Spleen (tissue), 11 donors: ENCODE measurements around the gene TEKT2. TPM values are rescaled to one million over a fixed set of nuclear protein-coding genes. Genes with fewer than 3 reads are reported as not detected.

Source experiments
- DNase-seq: peaks from one replicate; pipeline ENCODE4 v3.0.0-alpha.2; 2020
- H3K27ac ChIP-seq, 8 donors: fragments of 200-600 bp; sonication (generic) in 7 of 8; 1 replicate in 4 of 8; 2 replicates in 4 of 8; pipeline versions ENCODE4 v1.5.0 to v1.8.0; 2016 to 2021; ENCODE audit warnings: inconsistent platforms in 4 of 8, mild to moderate bottlenecking in 4 of 8, moderate library complexity in 1 of 8
- H3K27me3 ChIP-seq, 7 donors: fragments of 200-600 bp; sonication (generic) in 6 of 7; replicated peaks in 1 of 7; 1 replicate in 4 of 7; 2 replicates in 3 of 7; pipeline versions ENCODE4 v1.5.0 to v1.8.0; 2016 to 2021; ENCODE audit warnings: inconsistent platforms in 3 of 7, mild to moderate bottlenecking in 1 of 7
- H3K36me3 ChIP-seq, 6 donors: fragments of 200-600 bp; sonication (generic) in 5 of 6; 1 replicate in 4 of 6; 2 replicates in 2 of 6; pipeline versions ENCODE4 v1.5.0 to v1.8.0; 2016 to 2021; ENCODE audit warnings: inconsistent platforms in 2 of 6
- H3K4me1 ChIP-seq, 6 donors: fragments of 200-600 bp; sonication (generic) in 5 of 6; 1 replicate in 3 of 6; 2 replicates in 3 of 6; pipeline versions ENCODE4 v1.5.0 to v1.8.0; 2016 to 2021; ENCODE audit warnings: inconsistent platforms in 3 of 6
- H3K4me3 ChIP-seq, 8 donors: fragments of 200-600 bp; sonication (generic) in 7 of 8; 1 replicate in 4 of 8; 2 replicates in 4 of 8; pipeline versions ENCODE4 v1.5.0 to v1.8.0; 2016 to 2021; ENCODE audit warnings: inconsistent platforms in 4 of 8, mild to moderate bottlenecking in 4 of 8, moderate library complexity in 2 of 8
- H3K9me3 ChIP-seq, 8 donors: fragments of 200-600 bp; sonication (generic) in 7 of 8; 1 replicate in 4 of 8; 2 replicates in 4 of 8; pipeline versions ENCODE4 v1.5.0 to v1.8.0; 2016 to 2021; ENCODE audit warnings: inconsistent platforms in 4 of 8
- CTCF ChIP-seq, 11 experiments: fragments of 200-600 bp in 7 of 11; fragments of 450-650 bp in 4 of 11; sonication (generic) in 4 of 11; IDR thresholded peaks in 8 of 11; conservative IDR thresholded peaks in 3 of 11; 1 replicate in 7 of 11; 2 replicates in 4 of 11; pipeline versions ENCODE4 v1.4.0 to v1.8.0; 2016 to 2021; ENCODE audit warnings: antibody characterized with exemption in 11 of 11, inconsistent platforms in 4 of 11, mild to moderate bottlenecking in 1 of 11
- POLR2A ChIP-seq, 3 donors: fragments of 450-650 bp; IDR thresholded peaks; one replicate each; pipeline ENCODE4 v1.5.1; 2017; ENCODE audit warnings: antibody characterized with exemption in 3 of 3, mild to moderate bottlenecking in 1 of 3
- POLR2AphosphoS5 ChIP-seq, 3 donors: sonication (generic); formaldehyde crosslinking; IDR thresholded peaks; one replicate each; pipeline ENCODE4 v1.5.1; 2017; ENCODE audit warnings: antibody characterized with exemption in 3 of 3
- WGBS, 5 donors: extraction: QIAGEN DNeasy Blood & Tissue Kit in 3 of 5; methylation state at CpG; one replicate each; pipeline versions ENCODE4 v1.1.5 to v1.1.7; 2013 to 2018; 5-methylcytosine and 5-hydroxymethylcytosine counted together
- intact Hi-C: fragments of 100-400 bp; cut with DNase I; formaldehyde crosslinking; loops from one replicate; pipeline ENCODE4 v1.15.0; 2023; ENCODE audit warnings: low total_unique reads
- polyA plus RNA-seq, 3 donors: library from polyadenylated mRNA; stranded (reverse); fragments of 200-250 nt; gene quantifications; one replicate each; pipeline ENCODE4 v1.2.1, GENCODE V29; 2013
- total RNA-seq, 7 donors: library from RNA; depleted of rRNA in 3 of 7; stranded (reverse); fragments of >200 nt in 3 of 7; fragmentation: NEBNext Ultra II Directional in 4 of 7; extraction: Animal tissue kit (Norgen Biotek cat#: 25700) in 4 of 7; gene quantifications; one replicate each; pipeline versions ENCODE4 v1.1.0 to v1.2.1, GENCODE V29; 2016 to 2021
- donor health status: healthy with polysubstance abuse.
- donor health status: DM: no; HTN: no; CAD: no; lungs with moderate emphysema.
- donor health status: DM: no; HTN: no; CAD: no.
- donor health status: Bipolar disorder and iron deficiency.
- donor health status: healthy.
- donor health status: DM: no; HTN: no; CAD: no.
- donor health status: DM: yes; HTN: yes; CAD: no.

TEKT2 gene
- total and polyA plus RNA-seq, 10 donors, result 0.33 TPM; not detected in 9

DNA sequence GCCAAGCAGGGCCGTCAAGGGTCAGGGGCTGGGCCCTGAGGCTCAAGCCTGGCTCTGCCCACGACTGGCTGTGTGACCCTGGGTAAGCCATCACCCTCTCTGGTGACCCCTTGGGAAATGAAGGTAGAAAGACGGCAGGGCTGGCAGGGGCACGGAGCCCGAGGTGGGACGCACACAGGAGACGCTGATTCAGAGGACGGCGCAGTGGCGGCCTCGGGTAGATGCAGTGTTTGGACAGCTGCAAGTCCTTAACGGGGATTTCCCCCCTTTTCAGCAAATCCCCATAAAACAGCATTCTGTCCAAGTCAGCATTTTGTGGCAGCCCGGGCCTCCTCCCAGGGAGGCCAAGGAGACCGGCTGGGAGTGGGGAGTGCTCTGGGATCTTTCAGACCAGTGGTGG, 24.4 kb downstream of the TEKT2 start:
- intact Hi-C loops, result no loop called here
- Histone ChIP-seq H3K27me3 (no peaks in the 10 kb centered on the region), H3K27ac (no peak overlapping the region), H3K9me3 (no peaks in the 10 kb centered on the region), H3K4me1 (peaks cover 0 to 18% (median 3%) of the 10 kb centered on the region in 6 donors), H3K36me3 (no peaks in the 10 kb centered on the region), H3K4me3 (no peak overlapping the region)
- TF ChIP-seq CTCF (IDR thresholded peaks at IDR 0.05 in 8 of 11, conservative IDR thresholded peaks at IDR 0.05 in 3 of 11) (no peak), POLR2AphosphoS5 (IDR thresholded peaks at IDR 0.05) (no peak), POLR2A (IDR thresholded peaks at IDR 0.05) (no peak)
- 82 to 95% (median 86%) methylated on average over 12 to 14 of the region's 14 CpGs for WGBS, 5 donors
- DNase-seq, result no peak

DNA sequence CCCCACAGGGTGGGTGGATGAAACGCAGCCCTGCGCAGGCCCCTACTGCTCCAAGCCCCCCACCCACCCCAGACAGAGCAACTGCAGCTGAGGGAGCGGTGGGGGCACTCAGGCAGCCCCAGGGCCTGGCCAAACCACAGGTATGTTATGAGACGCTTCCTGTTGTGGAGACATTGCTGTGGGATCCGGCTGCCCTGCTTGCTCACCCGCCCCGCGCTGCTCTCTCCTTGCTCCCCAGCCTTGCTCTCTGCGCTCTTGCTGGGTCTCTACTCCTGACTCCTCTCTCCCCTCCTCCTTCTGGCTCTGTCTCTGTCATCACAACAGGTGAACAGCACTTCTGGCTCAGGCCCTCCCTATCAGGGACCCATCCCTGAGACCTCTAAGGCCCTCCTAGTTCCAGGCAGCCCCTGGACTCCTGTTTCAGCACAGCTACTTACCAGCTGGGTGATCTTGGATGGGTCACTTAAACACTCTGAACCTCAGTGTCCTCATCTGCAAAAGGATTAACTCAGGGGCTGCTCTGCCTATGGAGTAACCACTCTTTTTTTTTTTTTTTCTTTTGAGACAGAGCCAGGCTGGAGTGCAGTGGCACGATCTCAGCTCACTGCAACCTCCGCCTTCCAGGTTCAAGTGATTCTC, 25.3 kb downstream of the TEKT2 start:
- 48 to 63% (median 51%) methylated on average over 7 to 11 of the region's 11 CpGs for WGBS, 5 donors

DNA sequence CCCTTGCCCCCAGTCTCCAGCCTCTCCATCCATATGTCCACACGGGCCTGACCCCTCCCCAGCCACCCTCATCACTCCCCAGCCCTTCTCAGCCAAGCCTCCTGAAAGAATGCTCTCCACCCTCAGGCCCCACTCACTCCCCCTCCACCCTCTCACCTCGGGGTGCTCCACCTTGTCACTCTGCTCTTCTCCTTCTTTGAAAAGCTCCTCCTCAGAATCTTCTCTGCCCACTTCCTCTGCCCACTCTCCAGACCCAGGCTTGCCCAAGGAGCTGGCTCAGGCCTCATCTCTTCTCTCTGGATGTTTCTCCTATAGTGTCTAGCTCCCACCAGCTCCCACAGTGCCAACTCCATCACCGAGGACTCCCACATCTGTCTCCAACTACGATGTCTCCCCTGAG, 27.3 kb downstream of the TEKT2 start:
- no peaks in the 10 kb centered on the region for H3K27me3 ChIP-seq
- no peak overlapping the region for H3K4me3 ChIP-seq
- H3K27ac ChIP-seq, result no peak overlapping the region
- intact Hi-C loops, result no loop called here
- no peaks in the 10 kb centered on the region for H3K9me3 ChIP-seq
- DNase-seq, result no peak
- no peaks in the 10 kb centered on the region for H3K36me3 ChIP-seq
- WGBS, 5 donors, result 61 to 81% (median 73%) methylated on average over 4 of the region's 4 CpGs
- peaks cover 0 to 30% (median 7%) of the 10 kb centered on the region in 6 donors for H3K4me1 ChIP-seq
- TF ChIP-seq POLR2AphosphoS5 (IDR thresholded peaks at IDR 0.05) (no peak), POLR2A (IDR thresholded peaks at IDR 0.05) (no peak), CTCF (IDR thresholded peaks at IDR 0.05 in 8 of 11, conservative IDR thresholded peaks at IDR 0.05 in 3 of 11) (no peak)

More for the DNA sequence above, 25.3 kb downstream of the TEKT2 start:
- Histone ChIP-seq H3K27me3 (no peaks in the 10 kb centered on the region), H3K4me1 (peaks cover 0 to 18% (median 3%) of the 10 kb centered on the region in 6 donors), H3K9me3 (no peaks in the 10 kb centered on the region), H3K4me3 (no peak overlapping the region), H3K27ac (peak overlapping the region in 1 of 8 donors; percentile 21), H3K36me3 (no peaks in the 10 kb centered on the region)
- no peak for TF ChIP-seq CTCF (IDR thresholded peaks at IDR 0.05 in 8 of 11, conservative IDR thresholded peaks at IDR 0.05 in 3 of 11)
- intact Hi-C loops, result no loop called here
- no peak for DNase-seq

GRCh38 chr1:36112823-36113222, 28.9 kb downstream of the TEKT2 start:
- H3K27me3 ChIP-seq, result no peaks in the 10 kb centered on the region
- H3K36me3 ChIP-seq, result no peaks in the 10 kb centered on the region
- peaks cover 0 to 35% (median 9%) of the 10 kb centered on the region in 6 donors for H3K4me1 ChIP-seq
- no peak for DNase-seq
- no peak overlapping the region for H3K4me3 ChIP-seq
- WGBS, 5 donors, result 87 to 96% (median 92%) methylated on average over 9 of the region's 9 CpGs
- intact Hi-C loops, result no loop called here
- TF ChIP-seq CTCF (IDR thresholded peaks at IDR 0.05 in 8 of 11, conservative IDR thresholded peaks at IDR 0.05 in 3 of 11), result no peak
- TF ChIP-seq POLR2AphosphoS5 (IDR thresholded peaks at IDR 0.05), result no peak
- TF ChIP-seq POLR2A (IDR thresholded peaks at IDR 0.05), result no peak
- H3K27ac ChIP-seq, result no peak overlapping the region
- no peaks in the 10 kb centered on the region for H3K9me3 ChIP-seq
